GM23248 (cell line): Measurements from ENCODE around the gene ALPK3.

ENCODE experiments used
- EZH2 ChIP-seq: fragments of 200-600 bp; sonication (generic); IDR thresholded peaks from 2 replicates; pipeline ENCODE4 v1.6.1; 2018; ENCODE audit warnings: antibody characterized with exemption, mild to moderate bottlenecking; ENCODE audit not compliant: insufficient read depth, poor library complexity, severe bottlenecking
- EZH2phosphoT487 ChIP-seq: fragments of 200-600 bp; sonication (generic); IDR thresholded peaks from 2 replicates; pipeline ENCODE4 v1.6.1; 2018; ENCODE audit warnings: antibody characterized with exemption, moderate library complexity, mild to moderate bottlenecking, low read depth; ENCODE audit not compliant: insufficient read depth

DNA sequence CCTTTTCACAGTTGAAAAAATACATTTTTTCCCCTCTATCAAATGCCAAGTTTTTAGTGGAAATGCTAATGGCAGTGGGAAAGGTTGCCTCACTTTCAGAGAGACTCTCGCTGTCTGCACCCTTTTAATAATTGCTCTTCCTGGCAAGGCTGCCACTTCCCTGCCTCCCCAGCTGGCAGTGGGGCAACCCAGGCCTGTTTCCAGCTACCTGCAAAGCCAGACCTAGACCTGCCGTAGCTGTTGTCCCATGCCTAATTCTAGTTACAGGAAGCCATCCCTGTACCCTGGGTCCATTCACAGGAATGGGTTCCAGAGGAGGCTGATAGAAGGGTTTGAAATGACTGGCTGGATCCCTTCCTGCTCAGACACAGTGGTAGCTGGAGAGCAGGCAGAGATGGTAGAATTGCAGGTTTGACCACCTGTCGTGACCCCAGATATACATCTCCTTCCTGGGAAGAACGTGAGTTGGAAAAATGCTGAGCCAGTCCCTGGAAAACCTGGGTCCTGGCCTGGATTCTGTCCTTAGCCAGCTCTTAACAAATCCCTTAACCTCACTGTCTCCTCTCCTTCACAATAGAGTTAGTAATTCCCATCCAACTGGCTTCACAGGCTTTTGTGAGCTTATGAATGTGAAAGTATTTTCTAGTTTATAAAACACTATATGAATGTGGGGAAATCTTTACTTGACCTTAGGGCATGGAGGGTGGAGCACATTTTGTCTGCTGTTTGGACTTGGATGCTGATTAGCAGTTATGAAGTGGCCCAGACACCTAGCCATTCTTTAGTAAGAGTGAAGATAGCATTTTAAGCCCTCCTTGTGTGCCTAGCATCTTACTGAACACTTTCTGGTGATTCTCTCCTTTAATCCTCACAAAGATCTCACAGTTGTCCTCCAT, 12.9 kb upstream of the ALPK3 start:
- no peak for TF ChIP-seq EZH2phosphoT487
- TF ChIP-seq EZH2, result no peak
